Bronchial epithelial cell (primary cell): Measurements from ENCODE around the gene CNTFR. TPM values are rescaled to one million over a fixed set of nuclear protein-coding genes. Genes with fewer than 3 reads are reported as not detected.

ENCODE experiments used
- DNase-seq: peaks from one replicate; pipeline ENCODE4 v3.0.0-alpha.2; 2010; ENCODE audit warnings: low read depth
- FAIRE-seq: peaks from 2 replicates; lab custom pipeline; 2011; peaks lifted over from hg19 to GRCh38; lab: Jason Lieb, UNC
- H3K27me3 ChIP-seq: 2 replicates; pipeline ENCODE4 v1.5.1; 2011; ENCODE audit warnings: low read length; ENCODE audit not compliant: control insufficient read depth, insufficient read depth
- H3K36me3 ChIP-seq: 2 replicates; pipeline ENCODE4 v1.5.1; 2011; ENCODE audit warnings: low read length; ENCODE audit not compliant: control insufficient read depth, insufficient read depth
- H3K4me3 ChIP-seq: 2 replicates; pipeline ENCODE4 v1.5.1; 2011; ENCODE audit warnings: mild to moderate bottlenecking, low read depth, low read length, control low read depth
- total RNA-seq: library from RNA; depleted of rRNA; stranded (reverse); fragments of >200 nt; gene quantifications from 2 replicates; pipeline ENCODE4 v1.2.1, GENCODE V29; 2014
- TF ChIP-seq, protein P1 (sequence below): IDR thresholded peaks from 2 replicates; pipeline ENCODE4 v1.5.1; 2011; ENCODE audit warnings: mild to moderate bottlenecking, moderate library complexity, low read length, control low read depth, inconsistent platforms; ENCODE audit not compliant: insufficient read depth, severe bottlenecking

CNTFR gene
- total RNA-seq, 1 donor from 2014 or later = not detected

- Histone ChIP-seq H3K4me3 (no peak overlapping the region), H3K27me3 (peaks cover 6% of the 10 kb centered on the region), H3K36me3 (no peaks in the 10 kb centered on the region)
- TF ChIP-seq, protein P1, sequence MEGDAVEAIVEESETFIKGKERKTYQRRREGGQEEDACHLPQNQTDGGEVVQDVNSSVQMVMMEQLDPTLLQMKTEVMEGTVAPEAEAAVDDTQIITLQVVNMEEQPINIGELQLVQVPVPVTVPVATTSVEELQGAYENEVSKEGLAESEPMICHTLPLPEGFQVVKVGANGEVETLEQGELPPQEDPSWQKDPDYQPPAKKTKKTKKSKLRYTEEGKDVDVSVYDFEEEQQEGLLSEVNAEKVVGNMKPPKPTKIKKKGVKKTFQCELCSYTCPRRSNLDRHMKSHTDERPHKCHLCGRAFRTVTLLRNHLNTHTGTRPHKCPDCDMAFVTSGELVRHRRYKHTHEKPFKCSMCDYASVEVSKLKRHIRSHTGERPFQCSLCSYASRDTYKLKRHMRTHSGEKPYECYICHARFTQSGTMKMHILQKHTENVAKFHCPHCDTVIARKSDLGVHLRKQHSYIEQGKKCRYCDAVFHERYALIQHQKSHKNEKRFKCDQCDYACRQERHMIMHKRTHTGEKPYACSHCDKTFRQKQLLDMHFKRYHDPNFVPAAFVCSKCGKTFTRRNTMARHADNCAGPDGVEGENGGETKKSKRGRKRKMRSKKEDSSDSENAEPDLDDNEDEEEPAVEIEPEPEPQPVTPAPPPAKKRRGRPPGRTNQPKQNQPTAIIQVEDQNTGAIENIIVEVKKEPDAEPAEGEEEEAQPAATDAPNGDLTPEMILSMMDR = no peak
- no peak for DNase-seq
- FAIRE-seq = no peak
These were observed 78.7 kb downstream of the CNTFR start for GRCh38 chr9:34510497-34511468.

GRCh38 chr9:34508951-34509350 lies 80.6 kb downstream of the CNTFR start:
- H3K27me3 ChIP-seq = peaks cover 2% of the 10 kb centered on the region
- TF ChIP-seq, protein P1 = no peak
- FAIRE-seq (no peak), DNase-seq (no peak)
- no peaks in the 10 kb centered on the region for H3K36me3 ChIP-seq
- no peak overlapping the region for H3K4me3 ChIP-seq

GRCh38 chr9:34508463-34508862 lies 81.1 kb downstream of the CNTFR start:
- TF ChIP-seq, protein P1 = no peak
- Histone ChIP-seq H3K36me3 (no peaks in the 10 kb centered on the region), H3K27me3 (peaks cover 2% of the 10 kb centered on the region), H3K4me3 (no peak overlapping the region)
- FAIRE-seq = no peak
- DNase-seq = no peak

DNA sequence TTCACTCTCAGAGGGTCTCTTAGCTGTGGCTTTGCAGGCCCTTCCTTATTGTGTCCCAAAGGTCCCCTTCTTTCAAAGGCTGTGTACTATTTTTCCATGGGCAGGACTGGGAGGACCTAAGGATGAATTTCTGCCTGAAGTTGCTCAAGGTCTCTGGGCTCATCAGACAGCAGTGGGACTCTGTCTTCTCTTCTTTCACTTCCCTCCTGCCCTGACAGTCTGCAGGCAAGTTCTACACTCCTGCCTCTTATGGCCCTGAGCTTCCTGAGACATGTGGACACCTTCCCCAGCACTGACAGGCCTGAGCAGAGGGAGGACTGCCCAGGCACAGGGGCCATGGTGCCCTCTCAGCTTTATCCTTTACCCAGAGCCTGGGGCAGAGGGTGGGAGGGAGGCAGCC lies 81.6 kb downstream of the CNTFR start:
- TF ChIP-seq, protein P1 = no peak
- peaks cover 2% of the 10 kb centered on the region for H3K27me3 ChIP-seq
- FAIRE-seq (no peak), DNase-seq (no peak)
- H3K4me3 ChIP-seq = no peak overlapping the region
- no peaks in the 10 kb centered on the region for H3K36me3 ChIP-seq

DNA sequence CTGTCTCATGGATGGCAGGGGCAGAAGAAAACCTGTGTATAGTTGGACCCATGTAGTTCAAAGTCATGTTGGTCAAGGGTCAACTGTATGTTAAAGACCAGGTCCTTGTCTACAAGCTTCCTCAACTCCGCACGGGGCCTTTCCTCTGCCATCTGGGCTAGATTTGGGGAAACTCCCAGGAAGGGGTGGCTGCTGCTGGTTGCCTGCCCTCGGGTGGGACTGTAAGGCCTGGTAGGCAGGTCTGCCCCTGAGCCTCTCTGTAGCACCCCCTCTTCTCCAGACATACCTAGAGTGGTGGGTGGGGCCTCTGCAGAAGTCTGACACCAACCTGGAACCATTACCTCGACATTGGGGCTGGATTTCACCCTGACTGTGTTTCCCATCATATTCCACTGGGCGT lies 82.0 kb downstream of the CNTFR start:
- DNase-seq = no peak
- FAIRE-seq = no peak
- TF ChIP-seq, protein P1 = no peak
- H3K27me3 ChIP-seq = peaks cover 2% of the 10 kb centered on the region
- H3K36me3 ChIP-seq = no peaks in the 10 kb centered on the region
- H3K4me3 ChIP-seq = no peak overlapping the region

GRCh38 chr9:34506623-34507022 lies 82.9 kb downstream of the CNTFR start:
- TF ChIP-seq, protein P1 = no peak
- FAIRE-seq = no peak
- no peak overlapping the region for H3K4me3 ChIP-seq
- H3K27me3 ChIP-seq = peaks cover 9% of the 10 kb centered on the region
- no peak for DNase-seq
- H3K36me3 ChIP-seq = no peaks in the 10 kb centered on the region
